Thyroid gland (tissue), 4 donors: ENCODE results near the gene KASH5.

Source experiments
- CTCF ChIP-seq, 6 experiments: fragments of 200-600 bp in 3 of 6; fragments of 450-650 bp in 3 of 6; sonication (generic) in 3 of 6; IDR thresholded peaks; one replicate each; pipeline ENCODE4 v1.5.1; 2016 to 2019; ENCODE audit warnings: antibody characterized with exemption in 6 of 6, mild to moderate bottlenecking in 2 of 6, inconsistent platforms in 1 of 6, moderate library complexity in 1 of 6
- POLR2A ChIP-seq, 2 donors: fragments of 450-650 bp; IDR thresholded peaks; one replicate each; pipeline ENCODE4 v1.6.1; 2017; ENCODE audit warnings: antibody characterized with exemption in 2 of 2, mild to moderate bottlenecking in 2 of 2, moderate library complexity in 1 of 2

- TF ChIP-seq POLR2A (IDR thresholded peaks at IDR 0.05) (no peak), CTCF (IDR thresholded peaks at IDR 0.05) (no peak)
Observed at GRCh38 chr19:49418511-49418910, 30.5 kb downstream of the KASH5 start.
